ENCODE data around the gene ZAP70. TPM values are rescaled to one million over a fixed set of nuclear protein-coding genes. Genes with fewer than 3 reads are reported as not detected.

ZAP70 gene
- total RNA-seq, 2 experiments from 2014 or later = 40.8 to 57.9 TPM

DNA sequence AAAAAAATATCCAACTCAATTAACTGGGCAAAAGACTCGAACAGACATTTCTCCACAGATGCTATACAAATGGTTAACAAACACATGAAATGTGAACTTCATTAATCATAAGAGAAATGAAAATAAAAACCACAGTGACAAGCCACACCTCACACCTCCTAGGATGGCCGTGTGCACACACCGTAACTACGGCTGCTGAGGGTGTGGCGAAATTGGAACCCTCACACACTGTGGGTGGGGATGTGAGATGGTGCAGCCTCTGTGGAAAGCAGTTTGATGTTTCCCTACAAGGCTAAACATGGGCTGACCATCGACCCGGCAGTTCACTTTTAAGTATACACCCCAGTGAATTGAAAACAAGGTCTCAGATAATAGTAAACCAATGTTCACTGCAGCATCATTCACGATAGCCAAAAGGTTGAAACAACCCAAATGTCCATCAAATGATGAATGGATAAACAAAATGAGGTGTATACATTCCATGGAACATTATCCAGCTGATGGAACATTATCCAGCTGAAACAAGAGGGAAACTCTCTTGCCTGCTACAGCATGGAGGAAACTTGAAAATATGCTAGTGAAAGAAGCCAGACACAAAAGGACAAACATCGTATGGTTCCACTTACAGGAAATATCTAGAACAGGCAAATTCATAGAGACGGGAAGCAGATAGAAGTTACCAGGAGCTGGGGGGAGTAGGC, 32.2 kb downstream of the ZAP70 start:
- intact Hi-C loops (cut with micrococcal nuclease; ENCODE audit: unreplicated experiment) = no loop called here
- no peak for DNase-seq (ENCODE audit: low spot score)
- no peak for TF ChIP-seq EZH2phosphoT487 (IDR thresholded peaks at IDR 0.05; ENCODE audit: borderline replicate concordance, low read depth, low read length)
- TF ChIP-seq, protein P1, sequence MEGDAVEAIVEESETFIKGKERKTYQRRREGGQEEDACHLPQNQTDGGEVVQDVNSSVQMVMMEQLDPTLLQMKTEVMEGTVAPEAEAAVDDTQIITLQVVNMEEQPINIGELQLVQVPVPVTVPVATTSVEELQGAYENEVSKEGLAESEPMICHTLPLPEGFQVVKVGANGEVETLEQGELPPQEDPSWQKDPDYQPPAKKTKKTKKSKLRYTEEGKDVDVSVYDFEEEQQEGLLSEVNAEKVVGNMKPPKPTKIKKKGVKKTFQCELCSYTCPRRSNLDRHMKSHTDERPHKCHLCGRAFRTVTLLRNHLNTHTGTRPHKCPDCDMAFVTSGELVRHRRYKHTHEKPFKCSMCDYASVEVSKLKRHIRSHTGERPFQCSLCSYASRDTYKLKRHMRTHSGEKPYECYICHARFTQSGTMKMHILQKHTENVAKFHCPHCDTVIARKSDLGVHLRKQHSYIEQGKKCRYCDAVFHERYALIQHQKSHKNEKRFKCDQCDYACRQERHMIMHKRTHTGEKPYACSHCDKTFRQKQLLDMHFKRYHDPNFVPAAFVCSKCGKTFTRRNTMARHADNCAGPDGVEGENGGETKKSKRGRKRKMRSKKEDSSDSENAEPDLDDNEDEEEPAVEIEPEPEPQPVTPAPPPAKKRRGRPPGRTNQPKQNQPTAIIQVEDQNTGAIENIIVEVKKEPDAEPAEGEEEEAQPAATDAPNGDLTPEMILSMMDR (conservative IDR thresholded peaks at IDR 0.05; ENCODE audit: low read length) = no peak
- Histone ChIP-seq H3K79me2 (ENCODE audit: insufficient read depth, low read depth, low read length) (no peaks in the 10 kb centered on the region), H2AFZ (ENCODE audit: low read length) (no peak overlapping the region), H3K4me1 (ENCODE audit: insufficient read depth, low read length, poor library complexity, severe bottlenecking) (no peaks in the 10 kb centered on the region), H3K4me3 (ENCODE audit: low read depth, low read length, poor library complexity, severe bottlenecking) (no peak overlapping the region), H3K9me2 (ENCODE audit: insufficient read depth, low read length) (no peaks in the 10 kb centered on the region), H4K20me1 (ENCODE audit: insufficient read depth, low read length) (no peaks in the 10 kb centered on the region), H3K9me3 (ENCODE audit: low read length) (no peaks in the 10 kb centered on the region), H3K36me3 (ENCODE audit: insufficient read depth, low read length) (no peaks in the 10 kb centered on the region), H3K27ac (ENCODE audit: low read depth, low read length, poor library complexity, severe bottlenecking) (no peak overlapping the region), H3K4me2 (ENCODE audit: low read length) (no peak overlapping the region)
- POLR2A ChIA-PET = interaction anchor here (0.5 to 0.7 kb wide), 2 partner anchors 32 to 440 kb away, joined by 3 to 4 read pairs; partner anchors contain the start of gene ZAP70
- no TSS peak for BruUV-seq (replicated peaks)
- CTCF ChIA-PET (ENCODE audit: unreplicated experiment) = no interaction called here

GRCh38 chr2:97747285-97747684, 33.9 kb downstream of the ZAP70 start:
- H3K4me1 ChIP-seq (ENCODE audit: insufficient read depth, low read length, poor library complexity, severe bottlenecking) = no peaks in the 10 kb centered on the region
- TF ChIP-seq EZH2phosphoT487 (IDR thresholded peaks at IDR 0.05; ENCODE audit: borderline replicate concordance, low read depth, low read length) = no peak
- TF ChIP-seq, protein P1 (conservative IDR thresholded peaks at IDR 0.05; ENCODE audit: low read length) = no peak
- no peak for DNase-seq (ENCODE audit: low spot score)

GRCh38 chr2:97747716-97748115, 34.3 kb downstream of the ZAP70 start:
- H4K20me1 ChIP-seq (ENCODE audit: insufficient read depth, low read length) = no peaks in the 10 kb centered on the region
- no peak for DNase-seq (ENCODE audit: low spot score)
- H3K4me3 ChIP-seq (ENCODE audit: low read depth, low read length, poor library complexity, severe bottlenecking) = no peak overlapping the region
- TF ChIP-seq, protein P1 (conservative IDR thresholded peaks at IDR 0.05; ENCODE audit: low read length) = no peak
- TF ChIP-seq EZH2phosphoT487 (IDR thresholded peaks at IDR 0.05; ENCODE audit: borderline replicate concordance, low read depth, low read length) = no peak
- no TSS peak for BruUV-seq (replicated peaks)
- H3K9me3 ChIP-seq (ENCODE audit: low read length) = no peaks in the 10 kb centered on the region
- no peak overlapping the region for H3K4me2 ChIP-seq (ENCODE audit: low read length)
- intact Hi-C loops (cut with micrococcal nuclease; ENCODE audit: unreplicated experiment) = loop anchor here (1.0 kb wide), 1 partner anchor 47 kb away; no protein-coding TSS in a partner anchor
- no peaks in the 10 kb centered on the region for H3K36me3 ChIP-seq (ENCODE audit: insufficient read depth, low read length)
- POLR2A ChIA-PET = interaction anchor here (0.7 kb wide), 1 partner anchor 23 kb away, joined by 10 read pairs; no protein-coding TSS in a partner anchor
- H2AFZ ChIP-seq (ENCODE audit: low read length) = no peak overlapping the region
- no peak overlapping the region for H3K27ac ChIP-seq (ENCODE audit: low read depth, low read length, poor library complexity, severe bottlenecking)
- CTCF ChIA-PET (ENCODE audit: unreplicated experiment) = no interaction called here
- H3K9me2 ChIP-seq (ENCODE audit: insufficient read depth, low read length) = no peaks in the 10 kb centered on the region
- H3K79me2 ChIP-seq (ENCODE audit: insufficient read depth, low read depth, low read length) = no peaks in the 10 kb centered on the region
- no peaks in the 10 kb centered on the region for H3K4me1 ChIP-seq (ENCODE audit: insufficient read depth, low read length, poor library complexity, severe bottlenecking)

More at GRCh38 chr2:97747285-97747684, 33.9 kb downstream of the ZAP70 start:
- ChIA-PET CTCF (ENCODE audit: unreplicated experiment) (no interaction called here), POLR2A (interaction anchor here (0.7 kb wide), 1 partner anchor 24 kb away, joined by 10 read pairs; no protein-coding TSS in a partner anchor)
- no peaks in the 10 kb centered on the region for H3K36me3 ChIP-seq (ENCODE audit: insufficient read depth, low read length)
- no TSS peak for BruUV-seq (replicated peaks)
- H3K4me2 ChIP-seq (ENCODE audit: low read length) = no peak overlapping the region
- H3K9me3 ChIP-seq (ENCODE audit: low read length) = no peaks in the 10 kb centered on the region
- H2AFZ ChIP-seq (ENCODE audit: low read length) = no peak overlapping the region
- H3K9me2 ChIP-seq (ENCODE audit: insufficient read depth, low read length) = no peaks in the 10 kb centered on the region
- H3K79me2 ChIP-seq (ENCODE audit: insufficient read depth, low read depth, low read length) = no peaks in the 10 kb centered on the region
- H4K20me1 ChIP-seq (ENCODE audit: insufficient read depth, low read length) = no peaks in the 10 kb centered on the region
- no peak overlapping the region for H3K4me3 ChIP-seq (ENCODE audit: low read depth, low read length, poor library complexity, severe bottlenecking)
- no peak overlapping the region for H3K27ac ChIP-seq (ENCODE audit: low read depth, low read length, poor library complexity, severe bottlenecking)
- intact Hi-C loops (cut with micrococcal nuclease; ENCODE audit: unreplicated experiment) = no loop called here

All from OCI-LY7 (cell line).